CD4-positive, alpha-beta T cell treated with Interleukin-6 for 4 hours (primary cell): ENCODE measurements around the gene ETS2.

ENCODE experiments used
- DNase-seq: peaks from one replicate; pipeline ENCODE4 v3.0.0-alpha.2; 2020; ENCODE audit warnings: mixed read lengths

Gene ETS2

DNA sequence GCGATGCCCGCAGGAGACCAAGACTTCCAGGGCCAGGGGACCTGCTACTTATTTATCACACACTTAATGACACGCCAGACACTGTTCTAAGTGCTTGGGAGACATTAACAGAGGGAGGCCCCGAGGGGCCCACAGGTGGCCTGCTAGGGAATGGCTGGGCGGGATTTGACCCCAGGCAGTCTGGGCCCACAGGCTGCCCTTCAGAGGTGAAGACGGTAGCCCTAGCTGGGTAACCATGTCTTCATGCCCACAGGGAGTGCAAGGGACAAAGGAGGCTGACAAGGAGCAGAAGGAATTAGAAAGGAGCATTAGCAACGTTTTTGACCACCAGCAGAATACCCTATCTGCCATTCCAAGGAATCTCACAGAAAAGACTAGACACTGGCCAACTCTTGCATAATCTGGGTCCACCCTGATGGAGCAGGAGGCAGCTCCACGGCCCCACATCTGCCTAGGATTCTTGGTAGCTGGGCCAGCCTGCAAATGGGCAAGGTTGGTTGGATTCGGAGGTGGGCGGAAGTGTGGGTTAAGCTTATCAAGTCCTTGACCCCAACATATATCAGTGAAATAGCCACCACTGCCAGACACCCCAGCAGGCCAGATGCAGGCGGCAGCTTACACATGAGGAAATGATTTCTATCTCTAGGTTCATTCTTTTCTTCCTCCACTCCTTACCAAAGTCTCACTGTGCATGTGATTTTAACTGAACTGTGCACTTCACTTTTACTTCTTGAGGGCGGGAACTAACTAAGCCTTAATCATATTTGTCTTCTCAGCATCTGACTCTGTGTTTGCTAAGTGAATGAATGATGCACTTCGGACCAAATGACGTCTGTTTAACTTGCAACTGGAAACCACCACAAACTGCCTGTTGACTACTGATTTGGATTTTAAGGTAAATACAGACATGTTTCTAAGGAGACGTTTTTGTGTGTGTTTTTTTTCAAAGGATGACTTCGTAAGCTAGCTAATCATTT lies 3.4 kb upstream of the ETS2 start:
- DNase-seq: no peak

DNA sequence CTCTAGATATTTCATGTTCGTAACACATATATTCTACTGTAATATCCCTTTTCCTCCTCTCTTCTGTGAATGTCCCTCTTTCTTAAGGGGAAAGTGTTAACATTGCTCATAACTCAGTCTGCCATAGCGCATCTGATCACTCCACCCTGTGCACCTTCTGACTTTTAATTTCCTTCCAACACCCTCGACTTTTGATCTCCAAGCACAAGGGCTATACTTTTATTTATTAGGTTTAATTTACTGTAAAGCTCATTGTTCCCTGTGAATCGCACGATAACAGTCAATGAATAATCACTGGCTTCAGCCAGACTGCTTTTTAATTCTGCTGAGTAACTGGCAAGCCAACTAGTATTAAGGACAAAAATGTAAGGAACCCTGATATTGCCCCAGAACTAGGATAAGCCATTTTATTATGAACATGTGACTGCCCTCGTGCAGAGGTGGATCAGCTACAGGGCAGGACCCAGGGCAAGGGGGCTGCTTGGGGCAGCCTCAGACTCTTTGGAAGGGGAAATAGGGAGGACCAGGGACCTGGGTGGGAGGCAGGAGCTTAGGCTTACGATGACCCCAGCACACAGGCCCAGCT lies 2.6 kb upstream of the ETS2 start:
- DNase-seq: no peak

DNA sequence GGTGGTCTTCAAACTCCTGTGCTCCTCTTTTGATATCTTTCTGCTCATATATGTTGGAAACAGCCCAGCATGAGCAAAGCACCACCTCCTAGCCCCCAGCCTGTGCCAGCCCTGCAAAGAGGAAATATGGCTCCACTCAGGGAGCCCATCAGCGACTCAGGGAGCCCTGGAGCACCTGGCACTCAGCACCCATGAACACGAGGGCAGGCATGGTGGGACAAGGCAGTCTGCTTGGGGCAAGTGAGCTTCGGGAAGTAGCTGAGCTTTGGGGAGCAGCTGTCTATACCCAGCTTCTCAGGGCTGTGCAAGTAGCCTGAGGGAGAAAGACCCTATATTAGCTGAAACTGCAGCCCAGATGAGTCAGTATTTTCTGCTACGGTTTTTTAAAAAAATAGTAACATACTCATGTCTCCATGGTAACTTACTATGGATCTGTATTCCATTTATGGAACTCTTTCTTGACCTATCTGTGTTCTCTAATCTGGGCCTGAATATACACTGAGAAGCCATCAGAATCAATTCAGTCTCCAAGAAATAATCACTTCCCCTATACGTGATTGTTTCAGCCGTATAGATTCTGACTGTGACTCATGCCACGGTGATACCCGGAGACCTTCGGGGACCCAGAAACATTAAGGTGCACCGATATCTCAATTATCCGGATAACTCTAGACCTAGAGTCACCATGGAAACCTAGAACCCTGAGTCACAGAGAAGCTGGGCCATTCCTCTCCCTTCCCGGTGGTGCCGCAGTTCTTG lies 1.5 kb upstream of the ETS2 start:
- peak; percentile 42 for DNase-seq

DNA sequence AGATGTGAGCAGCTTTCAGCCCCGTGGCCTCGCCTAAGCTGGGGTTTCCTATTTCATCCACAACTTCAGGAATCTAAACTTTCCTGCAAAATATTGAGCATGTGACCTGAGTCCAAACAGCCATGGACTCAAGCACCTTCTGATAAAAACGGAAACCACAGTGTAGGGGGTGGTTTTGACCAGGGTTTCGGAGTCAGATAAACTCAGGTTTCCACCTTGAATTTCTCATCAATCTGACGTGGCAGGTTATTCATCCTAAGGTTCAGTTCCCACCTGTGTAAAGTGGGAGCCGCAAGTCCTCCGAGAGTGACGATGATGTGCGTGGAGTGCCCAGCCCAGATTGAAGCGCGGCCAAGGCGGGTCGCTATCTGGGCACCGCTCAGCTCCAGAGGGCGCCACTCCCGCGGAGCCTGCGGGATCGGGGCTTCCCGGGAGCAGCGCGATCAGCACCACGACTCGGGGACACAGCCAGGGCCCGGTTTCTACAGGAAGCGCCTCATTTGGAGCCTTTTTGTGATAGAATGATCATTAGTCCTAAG lies 871 bp upstream of the ETS2 start:
- peak; percentile 21 for DNase-seq

DNA sequence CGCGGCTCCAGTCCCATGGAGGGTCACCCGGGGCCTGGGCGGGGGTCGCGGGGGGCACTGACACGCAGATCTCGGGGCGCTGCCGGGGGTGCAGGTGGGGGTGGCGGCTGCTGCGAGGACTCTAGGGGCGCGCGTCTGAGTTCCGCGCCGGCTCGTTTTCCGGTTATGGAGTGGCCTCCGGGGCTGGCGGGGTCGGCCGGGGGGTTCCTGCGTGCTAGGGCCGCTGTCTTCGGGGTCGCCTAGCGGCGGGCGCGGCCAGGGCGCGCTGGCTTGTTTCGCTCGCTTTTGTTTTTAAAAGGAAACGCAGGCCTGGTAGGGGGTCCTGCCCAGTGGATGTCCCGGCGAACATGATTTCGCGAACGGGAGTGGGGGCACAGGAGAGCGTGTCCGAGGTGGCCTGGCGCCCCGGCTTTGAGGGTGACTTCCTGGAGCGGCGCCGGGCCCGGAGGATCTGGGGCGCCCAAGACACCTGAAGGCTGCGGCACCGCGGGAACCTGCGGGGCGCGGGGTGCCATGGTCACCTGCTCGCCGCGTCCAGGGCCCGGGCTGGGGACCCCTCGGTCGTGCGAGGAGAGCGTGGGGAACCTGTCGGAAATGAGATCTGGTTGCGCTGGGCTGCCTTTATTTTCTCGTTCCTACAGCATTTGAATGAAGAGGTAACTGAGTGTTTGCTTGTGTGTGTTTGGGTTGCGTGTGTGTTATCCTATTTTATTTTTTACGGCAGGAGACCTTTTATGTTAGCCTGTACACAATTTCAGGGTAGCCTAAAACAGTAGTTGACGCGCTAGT lies 618 bp downstream of the ETS2 start:
- DNase-seq: peak; percentile 48

DNA sequence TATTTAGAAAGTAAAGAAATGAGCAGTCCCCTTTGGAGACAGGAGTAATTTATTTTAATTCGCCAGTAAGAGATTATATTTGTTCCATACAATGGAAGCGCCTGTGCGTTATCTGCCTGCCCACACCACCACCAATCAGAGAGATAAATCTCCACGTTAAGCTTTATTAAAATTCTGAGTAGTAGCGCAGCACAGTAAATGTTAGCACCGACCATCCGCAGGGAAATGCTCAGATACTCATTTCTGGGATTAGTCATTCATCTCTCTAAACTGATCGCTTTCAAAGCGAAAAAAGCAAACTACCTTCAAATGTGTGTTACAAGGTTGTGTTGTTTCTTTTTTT lies 1.2 kb downstream of the ETS2 start:
- no peak for DNase-seq

DNA sequence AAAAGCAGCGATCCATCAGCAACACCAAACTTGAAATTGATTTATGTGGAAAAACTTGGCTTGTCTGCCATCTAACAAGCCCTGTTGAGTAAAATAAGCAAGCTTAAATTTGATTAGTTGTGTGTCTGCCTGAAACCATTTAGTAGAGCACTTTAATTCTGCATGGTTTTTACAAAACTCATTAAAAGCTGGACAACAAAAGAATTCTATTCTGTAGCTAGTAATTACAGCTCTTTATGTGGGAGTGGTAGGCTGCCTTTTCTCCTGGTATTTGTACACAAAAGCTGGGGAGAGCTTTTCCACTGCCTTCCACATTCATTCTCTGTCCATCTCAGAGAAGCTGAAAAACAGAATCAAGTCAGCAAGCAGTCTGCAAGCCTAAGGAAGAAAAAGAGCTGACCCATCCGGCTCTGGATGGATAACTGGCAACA lies 1.7 kb downstream of the ETS2 start:
- DNase-seq: no peak

DNA sequence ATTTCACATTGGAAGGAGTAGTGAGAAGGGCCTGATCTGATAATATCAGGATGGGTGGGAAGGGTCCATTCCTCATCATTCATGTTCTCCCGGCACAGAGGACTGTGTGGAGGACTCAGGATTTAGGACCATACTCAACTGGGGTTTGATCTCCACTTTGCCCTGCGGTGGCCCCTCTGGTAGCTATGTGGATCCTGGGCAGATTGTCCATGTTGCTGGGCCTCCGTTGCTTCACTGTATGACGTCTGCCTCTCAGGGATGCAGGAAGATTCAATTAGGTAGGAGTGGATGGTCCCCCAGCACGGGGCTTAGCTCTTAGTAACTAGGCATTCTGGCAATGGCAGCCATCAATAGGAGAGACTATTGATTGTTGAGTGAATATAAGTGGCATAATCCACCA lies 2.3 kb downstream of the ETS2 start:
- DNase-seq: no peak

DNA sequence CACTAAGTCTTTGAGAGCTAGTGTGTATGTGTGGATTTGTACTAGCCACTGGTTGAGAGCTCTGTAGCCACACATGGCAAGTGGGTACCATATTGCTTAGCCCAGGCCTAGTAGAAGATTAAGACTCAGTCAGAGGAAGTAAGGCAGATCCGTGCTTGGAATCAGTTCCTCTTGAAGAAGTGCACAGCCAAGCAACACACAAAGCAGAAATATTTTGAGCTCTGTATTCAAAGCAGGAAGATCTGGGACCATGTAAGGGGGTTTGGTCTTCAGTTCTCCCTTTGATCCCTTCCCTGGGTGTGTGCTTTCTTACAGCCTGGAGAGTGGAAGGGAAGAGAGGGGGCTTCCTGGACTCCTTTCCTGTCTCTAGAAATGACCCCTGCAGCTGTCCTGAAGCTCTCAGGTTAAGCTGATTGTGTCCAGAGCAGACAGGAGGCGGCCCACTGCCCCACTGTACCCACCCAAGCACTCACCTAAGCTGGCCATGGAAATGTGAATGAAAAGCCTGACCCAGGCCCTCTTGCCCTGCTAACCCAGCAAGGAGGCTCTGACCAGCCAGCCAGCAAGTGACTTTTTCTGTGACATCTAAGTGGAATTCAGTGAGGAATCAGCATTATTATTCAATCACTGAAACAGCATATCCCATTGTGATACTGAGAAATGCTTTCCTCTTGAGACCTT lies 3.6 kb downstream of the ETS2 start:
- no peak for DNase-seq

DNA sequence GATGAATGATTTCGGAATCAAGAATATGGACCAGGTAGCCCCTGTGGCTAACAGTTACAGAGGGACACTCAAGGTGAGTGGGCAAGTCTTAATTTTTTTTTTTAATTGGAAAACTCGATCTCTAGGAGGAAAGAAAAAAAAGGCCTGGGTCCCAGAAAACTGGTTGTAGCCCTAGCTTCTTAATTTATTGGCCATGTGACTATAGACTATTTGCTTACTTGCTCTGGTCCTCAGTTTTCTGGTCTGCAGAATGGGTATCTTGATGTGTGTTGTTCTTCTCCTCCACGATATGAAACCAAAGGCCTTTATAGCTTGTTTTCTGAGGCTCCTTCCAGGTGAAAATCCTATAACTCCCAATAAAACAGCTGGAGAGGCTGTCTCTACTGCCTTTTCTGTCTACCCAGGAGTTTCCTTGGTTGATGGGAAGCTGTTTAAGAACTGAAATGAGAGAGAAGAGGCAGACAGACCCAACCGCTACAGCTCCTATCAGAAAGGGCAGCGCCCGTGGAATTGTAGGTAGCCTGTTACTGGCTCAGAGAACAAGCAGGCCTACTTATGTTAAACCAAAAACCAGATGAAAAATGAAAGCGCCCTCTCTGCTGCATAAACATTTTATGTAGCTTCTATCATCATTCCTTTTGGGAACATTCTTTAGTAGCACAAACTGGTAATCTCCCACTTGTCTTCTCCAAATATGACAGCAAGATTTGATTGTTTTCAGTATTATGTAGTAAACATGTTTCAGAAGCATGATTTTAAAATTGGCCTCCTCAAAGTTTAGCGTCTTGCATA lies 4.5 kb downstream of the ETS2 start:
- no peak for DNase-seq

DNA sequence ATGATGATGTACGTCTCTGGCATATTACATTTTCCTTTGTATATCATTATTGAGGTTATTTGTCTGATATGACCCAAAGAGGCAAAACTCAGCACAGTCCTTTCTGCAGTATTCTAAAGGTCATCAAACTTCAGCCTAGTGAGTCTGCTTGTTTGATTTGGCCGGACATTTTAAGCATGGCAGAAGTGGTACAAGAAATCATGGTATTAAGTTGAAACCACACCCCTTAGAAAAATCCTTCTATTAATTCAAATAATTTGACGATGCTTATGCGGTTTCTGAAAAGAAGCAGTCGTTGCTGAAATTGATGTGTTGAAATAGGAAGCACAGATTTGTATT lies 5.1 kb downstream of the ETS2 start:
- no peak for DNase-seq

DNA sequence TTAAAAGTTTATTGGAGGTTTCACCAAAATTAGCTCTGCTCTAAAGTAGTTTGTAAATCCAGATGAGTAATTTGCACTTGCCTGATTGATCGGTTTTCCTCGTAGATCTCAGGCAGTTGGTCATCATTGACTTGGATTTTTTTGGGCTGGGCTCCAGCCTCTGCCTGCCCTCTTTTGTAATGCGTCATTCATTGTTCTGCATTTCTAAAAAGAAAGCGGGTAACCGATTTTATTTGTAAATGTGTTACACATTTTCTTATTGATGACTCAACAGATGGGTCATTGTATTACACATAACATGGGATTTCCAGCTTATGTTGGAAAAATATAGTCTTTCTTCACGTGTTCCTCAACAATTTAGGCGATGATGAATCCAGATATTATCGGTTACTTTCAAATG lies 5.5 kb downstream of the ETS2 start:
- DNase-seq: no peak

DNA sequence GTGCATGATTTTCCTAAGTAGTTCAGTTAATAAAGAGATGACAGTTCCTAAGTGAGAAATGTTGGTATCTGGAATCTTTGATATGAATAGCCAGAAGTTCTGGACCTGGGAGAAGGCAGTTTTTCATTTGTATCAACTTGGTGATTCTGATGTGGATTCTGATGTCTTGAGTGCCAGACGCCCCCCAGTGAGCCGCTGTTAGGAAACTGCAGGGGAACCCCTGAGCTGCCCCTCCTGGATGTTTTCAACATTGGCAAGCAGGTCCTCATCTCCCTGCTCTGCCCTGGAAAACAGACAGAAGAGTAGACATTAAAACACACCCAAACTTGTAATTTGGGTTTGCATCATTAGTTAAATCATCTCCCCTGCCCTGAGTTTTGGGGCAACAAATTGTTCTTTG lies 7.4 kb downstream of the ETS2 start:
- no peak for DNase-seq

DNA sequence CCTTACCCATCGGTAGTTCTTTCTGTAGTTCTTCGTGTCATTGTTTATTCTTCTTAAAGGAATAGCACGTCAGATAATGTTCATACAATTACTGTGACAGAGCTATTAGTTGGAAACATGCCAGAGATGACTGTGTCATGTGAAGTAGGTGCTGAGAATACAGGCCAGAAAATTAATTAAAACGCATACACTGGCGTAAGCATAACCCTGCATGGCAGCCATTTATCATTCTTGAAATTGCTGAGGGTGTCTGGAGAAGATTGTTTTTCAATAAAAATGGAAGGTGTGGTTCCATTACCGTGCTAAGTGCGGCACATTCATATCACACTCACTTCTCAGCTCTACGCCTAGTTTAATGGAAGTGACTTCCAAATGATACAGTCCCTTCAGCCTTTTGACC lies 7.8 kb downstream of the ETS2 start:
- no peak for DNase-seq

DNA sequence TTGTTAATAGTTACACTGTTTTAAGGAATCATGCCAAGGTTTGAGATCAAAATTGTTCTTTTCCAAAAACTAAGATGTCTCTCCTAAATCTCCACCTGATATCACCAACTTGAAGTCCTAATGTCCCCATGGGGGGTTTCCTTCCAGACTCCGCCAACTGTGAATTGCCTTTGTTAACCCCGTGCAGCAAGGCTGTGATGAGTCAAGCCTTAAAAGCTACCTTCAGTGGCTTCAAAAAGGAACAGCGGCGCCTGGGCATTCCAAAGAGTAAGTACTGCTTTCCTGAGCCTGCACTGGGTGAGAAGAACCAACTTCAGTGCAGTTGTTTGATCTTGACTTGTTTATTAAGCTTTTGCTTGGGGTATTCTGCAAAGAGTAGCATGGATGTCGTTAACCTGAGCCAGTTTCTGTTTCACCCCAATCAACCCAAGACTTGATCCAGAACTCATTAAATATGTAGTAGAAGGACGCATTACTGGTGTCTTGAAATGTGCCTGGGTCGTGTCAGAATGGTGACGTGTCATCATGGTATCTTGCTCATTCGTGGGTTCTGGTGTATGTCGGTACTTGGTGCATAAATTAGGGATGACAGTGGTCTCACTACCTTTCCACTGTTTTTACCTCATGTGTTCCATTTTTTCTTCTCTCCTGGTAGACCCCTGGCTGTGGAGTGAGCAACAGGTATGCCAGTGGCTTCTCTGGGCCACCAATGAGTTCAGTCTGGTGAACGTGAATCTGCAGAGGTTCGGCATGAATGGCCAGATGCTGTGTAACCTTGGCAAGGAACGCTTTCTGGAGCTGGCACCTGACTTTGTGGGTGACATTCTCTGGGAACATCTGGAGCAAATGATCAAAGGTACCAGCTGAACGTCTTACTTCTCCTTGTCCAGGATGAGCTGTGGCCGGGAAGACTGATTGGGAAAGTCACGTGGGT lies 8.7 kb downstream of the ETS2 start:
- no peak for DNase-seq

DNA sequence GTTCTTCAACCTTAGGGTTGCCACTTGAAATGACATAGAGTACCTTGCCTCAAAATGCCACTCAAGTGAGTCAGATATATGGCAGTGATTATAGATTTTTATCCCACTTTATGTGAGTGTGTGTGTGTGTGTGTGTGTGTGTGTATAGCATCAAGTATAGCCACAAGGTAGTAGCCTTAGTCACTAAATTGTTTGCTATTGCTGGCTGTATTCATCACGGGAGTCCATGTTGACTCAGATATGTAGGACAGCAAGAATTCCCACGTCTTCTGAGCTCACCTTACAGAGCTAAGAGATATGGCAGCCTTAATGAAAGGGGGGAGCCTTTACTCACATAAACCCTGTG lies 9.3 kb downstream of the ETS2 start:
- no peak for DNase-seq

DNA sequence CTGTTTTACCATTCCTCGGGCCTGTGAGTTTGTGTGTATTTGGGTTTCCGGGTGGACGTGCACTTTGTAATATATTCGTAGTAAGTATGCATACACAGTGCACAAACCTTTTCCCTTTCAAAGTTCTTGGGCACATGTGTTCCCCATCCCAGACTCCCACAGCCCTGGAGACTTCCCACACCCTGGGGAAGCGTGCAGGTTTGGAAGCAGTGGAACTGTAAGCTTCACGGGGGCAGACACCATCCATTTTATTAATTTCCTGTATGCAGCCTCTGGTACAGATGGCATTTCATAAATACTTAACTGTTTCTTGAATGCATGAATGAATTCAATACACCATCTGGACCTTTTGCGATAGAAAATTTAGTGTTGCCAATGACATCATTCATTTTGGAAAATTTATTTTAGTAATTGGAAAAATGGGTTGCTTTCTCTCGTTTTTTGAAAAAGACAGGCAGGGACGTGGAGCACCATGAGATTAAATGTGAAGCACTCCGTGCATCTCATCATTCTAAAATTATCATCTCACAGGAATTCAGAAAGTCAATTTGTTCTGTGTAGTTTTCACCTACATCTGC lies 10.8 kb downstream of the ETS2 start:
- no peak for DNase-seq

DNA sequence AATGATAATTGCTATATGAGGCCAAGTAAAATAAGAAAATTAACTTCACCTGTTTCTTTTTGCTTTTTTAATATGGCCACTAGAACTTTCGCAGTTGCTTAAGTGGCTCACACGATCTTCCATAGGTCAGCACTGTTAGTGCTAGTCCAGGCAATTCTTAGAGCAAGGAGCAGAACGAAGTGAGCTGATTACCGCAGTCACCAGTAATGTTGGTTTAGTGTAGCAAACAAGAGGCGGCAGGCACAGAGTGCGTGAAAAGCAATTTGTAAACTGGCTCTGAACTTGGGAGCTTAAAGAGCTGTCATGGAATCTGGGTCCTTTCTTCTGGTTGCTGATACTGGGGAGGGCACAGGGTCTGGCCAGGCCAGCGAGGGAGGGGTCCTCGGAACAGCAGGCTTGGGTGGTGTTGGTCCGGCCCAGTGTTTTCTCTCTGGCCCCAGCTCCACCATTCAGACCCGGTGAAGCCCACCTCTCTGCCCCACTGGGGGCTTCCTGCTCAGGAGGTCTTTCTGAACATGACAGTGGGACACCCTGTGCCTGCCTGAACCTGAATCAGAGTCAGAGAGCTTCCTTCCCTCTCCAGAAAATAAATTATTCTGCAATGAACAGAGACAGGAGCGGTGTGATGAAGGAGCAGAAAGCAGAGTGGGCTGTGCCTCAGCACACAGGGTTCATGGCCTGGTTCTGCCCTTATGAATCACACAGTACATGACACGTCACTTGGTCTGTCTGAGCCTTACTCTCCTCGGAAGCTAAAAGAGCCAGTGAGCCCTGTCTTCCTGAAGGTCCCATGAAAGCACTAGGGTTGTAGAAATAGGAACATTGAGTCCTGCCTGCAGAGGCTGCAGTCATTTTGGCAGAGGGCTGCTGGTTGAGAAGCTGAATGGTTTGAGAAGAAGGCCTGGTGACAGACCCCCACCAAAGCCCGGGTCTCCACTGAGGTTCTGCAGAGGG lies 11.9 kb downstream of the ETS2 start:
- no peak for DNase-seq

DNA sequence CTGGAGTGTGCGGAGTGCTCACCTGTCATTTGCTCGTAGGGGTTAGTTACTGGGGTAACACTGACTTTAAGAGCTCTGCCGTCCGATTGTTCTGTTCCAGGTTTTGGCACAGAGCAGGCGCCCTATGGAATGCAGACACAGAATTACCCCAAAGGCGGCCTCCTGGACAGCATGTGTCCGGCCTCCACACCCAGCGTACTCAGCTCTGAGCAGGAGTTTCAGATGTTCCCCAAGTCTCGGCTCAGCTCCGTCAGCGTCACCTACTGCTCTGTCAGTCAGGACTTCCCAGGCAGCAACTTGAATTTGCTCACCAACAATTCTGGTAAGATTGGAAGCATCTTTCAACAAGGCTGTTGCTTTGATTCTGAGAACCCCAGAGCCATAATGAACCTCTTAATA lies 12.6 kb downstream of the ETS2 start:
- no peak for DNase-seq
